ENCODE data around the gene LRRC8E.

Gene LRRC8E

DNA sequence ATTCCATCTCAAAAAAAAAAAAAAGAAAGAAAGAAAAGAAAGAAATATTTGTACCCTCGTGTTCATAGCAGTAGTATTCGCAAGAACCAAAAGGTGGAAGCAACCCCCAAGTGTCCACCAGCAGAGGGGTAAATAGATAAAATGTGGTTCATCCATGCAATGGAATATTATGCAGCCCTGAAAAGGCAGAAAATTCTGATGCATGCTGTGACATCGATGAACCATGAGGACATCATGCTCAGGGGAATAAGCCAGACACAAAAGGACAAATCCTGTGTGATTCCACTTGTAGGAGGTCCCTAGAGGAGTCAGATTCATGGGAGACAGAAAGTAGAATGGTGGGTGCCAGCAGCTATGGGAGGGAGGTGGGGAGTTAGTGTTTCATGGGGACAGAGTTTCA lies 6.4 kb upstream of the LRRC8E start:
- TF ChIP-seq TAF1 (IDR thresholded peaks at IDR 0.05; ENCODE audit: borderline replicate concordance, insufficient read depth, low read length) (no peak), FOXP2 (optimal IDR thresholded peaks at IDR 0.05; ENCODE audit: borderline replicate concordance, extremely low read depth, extremely low read length, insufficient read depth) (no peak), SIN3A (IDR thresholded peaks at IDR 0.05; ENCODE audit: borderline replicate concordance, insufficient read depth, low read length) (no peak), POLR2AphosphoS5 (IDR thresholded peaks at IDR 0.05; ENCODE audit: low read depth, low read length) (no peak)
- TF ChIP-seq, protein P1, sequence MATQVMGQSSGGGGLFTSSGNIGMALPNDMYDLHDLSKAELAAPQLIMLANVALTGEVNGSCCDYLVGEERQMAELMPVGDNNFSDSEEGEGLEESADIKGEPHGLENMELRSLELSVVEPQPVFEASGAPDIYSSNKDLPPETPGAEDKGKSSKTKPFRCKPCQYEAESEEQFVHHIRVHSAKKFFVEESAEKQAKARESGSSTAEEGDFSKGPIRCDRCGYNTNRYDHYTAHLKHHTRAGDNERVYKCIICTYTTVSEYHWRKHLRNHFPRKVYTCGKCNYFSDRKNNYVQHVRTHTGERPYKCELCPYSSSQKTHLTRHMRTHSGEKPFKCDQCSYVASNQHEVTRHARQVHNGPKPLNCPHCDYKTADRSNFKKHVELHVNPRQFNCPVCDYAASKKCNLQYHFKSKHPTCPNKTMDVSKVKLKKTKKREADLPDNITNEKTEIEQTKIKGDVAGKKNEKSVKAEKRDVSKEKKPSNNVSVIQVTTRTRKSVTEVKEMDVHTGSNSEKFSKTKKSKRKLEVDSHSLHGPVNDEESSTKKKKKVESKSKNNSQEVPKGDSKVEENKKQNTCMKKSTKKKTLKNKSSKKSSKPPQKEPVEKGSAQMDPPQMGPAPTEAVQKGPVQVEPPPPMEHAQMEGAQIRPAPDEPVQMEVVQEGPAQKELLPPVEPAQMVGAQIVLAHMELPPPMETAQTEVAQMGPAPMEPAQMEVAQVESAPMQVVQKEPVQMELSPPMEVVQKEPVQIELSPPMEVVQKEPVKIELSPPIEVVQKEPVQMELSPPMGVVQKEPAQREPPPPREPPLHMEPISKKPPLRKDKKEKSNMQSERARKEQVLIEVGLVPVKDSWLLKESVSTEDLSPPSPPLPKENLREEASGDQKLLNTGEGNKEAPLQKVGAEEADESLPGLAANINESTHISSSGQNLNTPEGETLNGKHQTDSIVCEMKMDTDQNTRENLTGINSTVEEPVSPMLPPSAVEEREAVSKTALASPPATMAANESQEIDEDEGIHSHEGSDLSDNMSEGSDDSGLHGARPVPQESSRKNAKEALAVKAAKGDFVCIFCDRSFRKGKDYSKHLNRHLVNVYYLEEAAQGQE (IDR thresholded peaks at IDR 0.05; ENCODE audit: insufficient read depth in 1 of 2, low read depth in 2 of 2, low read length in 2 of 2), result no peak

DNA sequence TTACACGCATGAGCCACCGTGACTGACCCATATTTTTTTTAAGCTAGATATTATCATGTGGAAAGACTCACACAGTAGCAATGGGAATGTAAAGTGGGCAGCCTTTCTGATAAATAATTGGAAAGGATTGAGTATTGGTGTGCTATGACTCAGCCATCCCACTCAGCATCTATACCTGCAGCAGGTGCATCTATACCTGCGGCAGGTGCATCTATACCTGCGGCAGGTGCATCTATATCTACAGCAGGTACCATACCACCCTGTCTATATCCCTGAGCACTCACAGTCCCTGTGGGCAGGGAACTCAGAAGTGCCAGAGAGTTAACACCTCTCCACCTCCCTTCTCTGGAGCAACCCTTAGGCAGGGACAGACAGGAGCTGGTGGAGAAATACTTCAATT lies 5.2 kb upstream of the LRRC8E start:
- TF ChIP-seq POLR2AphosphoS5 (IDR thresholded peaks at IDR 0.05; ENCODE audit: low read depth, low read length) (no peak), SIN3A (IDR thresholded peaks at IDR 0.05; ENCODE audit: borderline replicate concordance, insufficient read depth, low read length) (no peak), TAF1 (IDR thresholded peaks at IDR 0.05; ENCODE audit: borderline replicate concordance, insufficient read depth, low read length) (no peak), FOXP2 (optimal IDR thresholded peaks at IDR 0.05; ENCODE audit: borderline replicate concordance, extremely low read depth, extremely low read length, insufficient read depth) (no peak)
- TF ChIP-seq, protein P1 (IDR thresholded peaks at IDR 0.05; ENCODE audit: insufficient read depth in 1 of 2, low read depth in 2 of 2, low read length in 2 of 2), result no peak

DNA sequence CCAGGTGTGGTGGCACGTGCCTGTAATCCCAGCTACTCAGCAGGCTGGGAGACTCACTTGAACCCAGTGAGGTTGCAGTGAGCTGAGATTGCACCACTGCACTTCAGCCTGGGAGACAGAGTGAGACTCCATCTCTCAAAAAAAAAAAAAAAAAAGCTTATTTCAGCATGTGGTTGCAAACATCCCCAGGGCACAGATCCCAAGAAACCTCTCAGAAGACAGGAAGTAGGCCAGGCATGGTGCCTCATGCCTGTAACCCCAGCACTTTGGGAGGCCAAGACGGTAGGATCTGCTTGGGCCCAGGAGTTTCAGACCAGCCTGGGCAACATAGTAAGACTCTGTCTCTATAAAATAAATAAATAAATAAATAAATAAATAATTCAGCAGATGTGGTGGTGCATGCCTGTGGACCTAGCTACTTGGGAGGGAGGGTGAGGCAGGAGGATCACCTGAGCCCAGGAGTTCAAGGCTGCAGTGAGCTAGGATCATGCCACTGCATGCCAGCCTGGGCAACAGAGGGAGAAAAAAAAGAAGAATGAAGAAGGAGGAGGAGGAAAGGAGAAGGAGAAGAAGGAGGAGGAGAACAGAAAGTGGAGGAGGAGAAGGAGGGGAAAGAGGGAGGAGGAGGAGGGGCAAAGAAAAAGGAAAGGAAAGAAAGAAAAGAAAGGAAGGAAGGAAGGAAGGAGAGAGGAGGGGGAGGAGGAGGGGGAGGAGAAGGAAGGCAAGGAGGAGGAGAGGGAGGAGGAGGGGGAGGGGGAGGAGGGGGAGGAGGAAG lies 4.3 kb upstream of the LRRC8E start:
- no peak for TF ChIP-seq SIN3A (IDR thresholded peaks at IDR 0.05; ENCODE audit: borderline replicate concordance, insufficient read depth, low read length)
- no peak for TF ChIP-seq TAF1 (IDR thresholded peaks at IDR 0.05; ENCODE audit: borderline replicate concordance, insufficient read depth, low read length)
- TF ChIP-seq, protein P1 (IDR thresholded peaks at IDR 0.05; ENCODE audit: insufficient read depth in 1 of 2, low read depth in 2 of 2, low read length in 2 of 2), result no peak
- TF ChIP-seq POLR2AphosphoS5 (IDR thresholded peaks at IDR 0.05; ENCODE audit: low read depth, low read length), result no peak
- TF ChIP-seq FOXP2 (optimal IDR thresholded peaks at IDR 0.05; ENCODE audit: borderline replicate concordance, extremely low read depth, extremely low read length, insufficient read depth), result no peak

DNA sequence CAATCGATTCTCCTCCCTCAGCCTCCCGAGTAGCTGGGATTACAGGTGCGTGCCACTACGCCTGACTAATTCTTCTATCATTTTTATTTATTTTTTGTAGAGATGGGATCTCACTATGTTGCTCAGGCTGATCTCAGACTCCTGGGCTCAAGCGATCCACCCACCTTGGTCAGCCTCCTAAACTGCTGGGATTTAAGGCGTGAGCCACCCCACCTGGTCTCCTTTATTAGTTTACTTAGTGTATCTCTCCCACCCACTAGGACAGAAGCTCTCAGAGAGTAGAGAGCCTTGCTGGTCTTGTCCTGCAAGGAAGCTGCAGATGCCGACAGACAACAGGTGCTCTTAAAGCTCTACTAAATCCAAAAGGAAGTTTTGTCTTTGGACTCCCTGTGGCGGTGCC lies 2.5 kb upstream of the LRRC8E start:
- TF ChIP-seq, protein P1 (IDR thresholded peaks at IDR 0.05; ENCODE audit: insufficient read depth in 1 of 2, low read depth in 2 of 2, low read length in 2 of 2), result no peak
- TF ChIP-seq TAF1 (IDR thresholded peaks at IDR 0.05; ENCODE audit: borderline replicate concordance, insufficient read depth, low read length), result no peak
- no peak for TF ChIP-seq POLR2AphosphoS5 (IDR thresholded peaks at IDR 0.05; ENCODE audit: low read depth, low read length)
- no peak for TF ChIP-seq SIN3A (IDR thresholded peaks at IDR 0.05; ENCODE audit: borderline replicate concordance, insufficient read depth, low read length)
- TF ChIP-seq FOXP2 (optimal IDR thresholded peaks at IDR 0.05; ENCODE audit: borderline replicate concordance, extremely low read depth, extremely low read length, insufficient read depth), result no peak

All from PFSK-1 (cell line).